ENCODE results near the gene WNT6. TPM values are rescaled to one million over a fixed set of nuclear protein-coding genes. Genes with fewer than 3 reads are reported as not detected.

Gene WNT6
- total RNA-seq, 2 experiments from 2014 or later = not detected

GRCh38 chr2:218877331-218877730 lies 17.7 kb downstream of the WNT6 start:
- TF ChIP-seq, protein P1, sequence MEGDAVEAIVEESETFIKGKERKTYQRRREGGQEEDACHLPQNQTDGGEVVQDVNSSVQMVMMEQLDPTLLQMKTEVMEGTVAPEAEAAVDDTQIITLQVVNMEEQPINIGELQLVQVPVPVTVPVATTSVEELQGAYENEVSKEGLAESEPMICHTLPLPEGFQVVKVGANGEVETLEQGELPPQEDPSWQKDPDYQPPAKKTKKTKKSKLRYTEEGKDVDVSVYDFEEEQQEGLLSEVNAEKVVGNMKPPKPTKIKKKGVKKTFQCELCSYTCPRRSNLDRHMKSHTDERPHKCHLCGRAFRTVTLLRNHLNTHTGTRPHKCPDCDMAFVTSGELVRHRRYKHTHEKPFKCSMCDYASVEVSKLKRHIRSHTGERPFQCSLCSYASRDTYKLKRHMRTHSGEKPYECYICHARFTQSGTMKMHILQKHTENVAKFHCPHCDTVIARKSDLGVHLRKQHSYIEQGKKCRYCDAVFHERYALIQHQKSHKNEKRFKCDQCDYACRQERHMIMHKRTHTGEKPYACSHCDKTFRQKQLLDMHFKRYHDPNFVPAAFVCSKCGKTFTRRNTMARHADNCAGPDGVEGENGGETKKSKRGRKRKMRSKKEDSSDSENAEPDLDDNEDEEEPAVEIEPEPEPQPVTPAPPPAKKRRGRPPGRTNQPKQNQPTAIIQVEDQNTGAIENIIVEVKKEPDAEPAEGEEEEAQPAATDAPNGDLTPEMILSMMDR (IDR thresholded peaks at IDR 0.05) = no peak
- peaks cover 54% of the 10 kb centered on the region for H3K4me1 Mint-ChIP-seq (ENCODE audit: low read depth)
- Histone ChIP-seq H3K27me3 (ENCODE audit: control insufficient read depth in 1 of 2, insufficient read depth in 2 of 2, low read length in 2 of 2) (peaks cover 23 to 33% of the 10 kb centered on the region in 2 experiments), H3K4me1 (ENCODE audit: insufficient read depth, low read length) (peaks cover 78% of the 10 kb centered on the region), H3K27ac (ENCODE audit: low read depth in 1 of 2, low read length in 2 of 2) (no peak overlapping the region), H3K36me3 (ENCODE audit: insufficient read depth, low read length) (no peaks in the 10 kb centered on the region), H3K4me3 (ENCODE audit: low read length) (no peak overlapping the region), H3K9me3 (ENCODE audit: control insufficient read depth in 1 of 2, insufficient read depth in 1 of 2, low read length in 2 of 2) (peaks cover 0 to 15% of the 10 kb centered on the region in 2 experiments)
- peak overlapping the region; percentile 58 for H3K4me3 Mint-ChIP-seq
- intact Hi-C loops (cut with DNase I, micrococcal nuclease) = loop anchor here (2.0 to 5.0 kb wide), 2 partner anchors 25 to 105 kb away; no protein-coding TSS in a partner anchor
- DNase-seq (peak in 1 of 14 experiments; percentile 38), ATAC-seq (ENCODE audit: poor library complexity) (no peak)
- H3K36me3 Mint-ChIP-seq (ENCODE audit: low read depth) = no peaks in the 10 kb centered on the region
- H3K27ac Mint-ChIP-seq = no peak overlapping the region
- no peaks in the 10 kb centered on the region for H3K9me3 Mint-ChIP-seq
- POLR2A ChIA-PET = interaction anchor here (19.6 kb wide), 1 partner anchor 18 kb away, joined by 455 read pairs; no protein-coding TSS in a partner anchor
- CTCF ChIA-PET = interaction anchor here (1.0 to 12.1 kb wide), 13 partner anchors 11 to 163 kb away, joined by 3 to 500 read pairs (median 4); no protein-coding TSS in a partner anchor
- peaks cover 38% of the 10 kb centered on the region for H3K27me3 Mint-ChIP-seq

DNA sequence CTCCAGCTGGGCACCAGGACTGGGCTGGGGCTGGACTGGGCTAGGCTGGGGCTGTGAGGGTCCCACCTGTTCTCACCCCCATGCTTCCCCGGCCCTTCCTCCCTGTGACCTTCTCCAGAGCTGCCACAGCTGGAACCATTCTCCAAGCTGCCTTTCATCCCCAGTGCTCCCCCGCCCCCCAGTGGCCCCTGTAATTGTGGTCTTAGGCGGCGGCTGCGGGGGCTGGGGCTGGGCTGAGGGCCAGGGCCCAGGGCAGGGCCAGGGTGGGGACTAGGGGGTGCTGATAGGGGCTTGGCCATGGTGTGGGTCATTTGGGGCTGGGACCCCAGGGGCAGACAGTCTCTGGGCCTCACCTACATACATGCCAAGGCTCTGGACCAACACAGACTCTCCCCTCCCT lies 18.3 kb downstream of the WNT6 start:
- peaks cover 78% of the 10 kb centered on the region for H3K4me1 ChIP-seq (ENCODE audit: insufficient read depth, low read length)
- no peak overlapping the region for H3K27ac ChIP-seq (ENCODE audit: low read depth in 1 of 2, low read length in 2 of 2)
- intact Hi-C loops (cut with DNase I, micrococcal nuclease) = loop anchor here (2.0 to 5.0 kb wide), 2 partner anchors 25 to 104 kb away; no protein-coding TSS in a partner anchor
- ChIA-PET CTCF (interaction anchor here (1.2 to 12.1 kb wide), 5 partner anchors 10 to 102 kb away, joined by 4 to 500 read pairs (median 12); no protein-coding TSS in a partner anchor), POLR2A (interaction anchor here (19.6 kb wide), 1 partner anchor 18 kb away, joined by 455 read pairs; no protein-coding TSS in a partner anchor)
- peaks cover 0 to 10% of the 10 kb centered on the region in 2 experiments for H3K9me3 ChIP-seq (ENCODE audit: control insufficient read depth in 1 of 2, insufficient read depth in 1 of 2, low read length in 2 of 2)
- H3K27me3 Mint-ChIP-seq = peaks cover 33% of the 10 kb centered on the region
- ATAC-seq (ENCODE audit: poor library complexity) (no peak), DNase-seq (no peak)
- H3K36me3 ChIP-seq (ENCODE audit: insufficient read depth, low read length) = no peaks in the 10 kb centered on the region
- TF ChIP-seq, protein P1 (IDR thresholded peaks at IDR 0.05) = no peak
- peaks cover 17 to 27% of the 10 kb centered on the region in 2 experiments for H3K27me3 ChIP-seq (ENCODE audit: control insufficient read depth in 1 of 2, insufficient read depth in 2 of 2, low read length in 2 of 2)
- no peaks in the 10 kb centered on the region for H3K9me3 Mint-ChIP-seq
- no peak overlapping the region for H3K4me3 ChIP-seq (ENCODE audit: low read length)
- no peaks in the 10 kb centered on the region for H3K36me3 Mint-ChIP-seq (ENCODE audit: low read depth)
- peaks cover 56% of the 10 kb centered on the region for H3K4me1 Mint-ChIP-seq (ENCODE audit: low read depth)
- no peak overlapping the region for H3K27ac Mint-ChIP-seq
- no peak overlapping the region for H3K4me3 Mint-ChIP-seq

DNA sequence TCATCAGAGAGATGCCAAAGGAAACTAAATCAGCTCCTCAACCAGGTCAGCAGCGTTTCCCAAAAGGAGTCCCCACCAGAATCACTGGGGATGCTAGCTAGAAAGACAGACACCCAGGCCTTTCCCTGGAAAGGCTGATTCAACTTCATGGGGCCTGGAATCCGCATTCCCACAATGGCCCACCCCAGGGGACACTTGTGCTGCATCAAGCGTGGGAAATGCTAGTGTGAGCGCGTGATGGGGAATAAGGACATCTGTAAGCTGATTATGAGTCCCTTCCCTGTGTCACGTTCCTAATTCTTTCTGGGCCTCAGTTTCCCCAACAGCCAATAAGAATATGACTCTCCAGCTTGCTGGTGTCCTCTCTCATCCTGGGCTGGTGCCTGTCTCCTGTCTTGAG lies 18.9 kb downstream of the WNT6 start:
- TF ChIP-seq, protein P1 (IDR thresholded peaks at IDR 0.05) = no peak
- no peak overlapping the region for H3K27ac Mint-ChIP-seq
- peaks cover 13 to 21% of the 10 kb centered on the region in 2 experiments for H3K27me3 ChIP-seq (ENCODE audit: control insufficient read depth in 1 of 2, insufficient read depth in 2 of 2, low read length in 2 of 2)
- ATAC-seq (ENCODE audit: poor library complexity) (no peak), DNase-seq (no peak)
- H3K36me3 ChIP-seq (ENCODE audit: insufficient read depth, low read length) = no peaks in the 10 kb centered on the region
- H3K4me1 ChIP-seq (ENCODE audit: insufficient read depth, low read length) = peaks cover 77% of the 10 kb centered on the region
- H3K9me3 Mint-ChIP-seq = no peaks in the 10 kb centered on the region
- peaks cover 0 to 5% of the 10 kb centered on the region in 2 experiments for H3K9me3 ChIP-seq (ENCODE audit: control insufficient read depth in 1 of 2, insufficient read depth in 1 of 2, low read length in 2 of 2)
- intact Hi-C loops (cut with DNase I, micrococcal nuclease) = loop anchor here in 1 of 2 experiments (5.0 kb wide), 1 partner anchor 104 kb away; no protein-coding TSS in a partner anchor
- H3K27ac ChIP-seq (ENCODE audit: low read depth in 1 of 2, low read length in 2 of 2) = no peak overlapping the region
- H3K4me3 Mint-ChIP-seq = no peak overlapping the region
- H3K27me3 Mint-ChIP-seq = peaks cover 27% of the 10 kb centered on the region
- H3K4me3 ChIP-seq (ENCODE audit: low read length) = no peak overlapping the region
- no peaks in the 10 kb centered on the region for H3K36me3 Mint-ChIP-seq (ENCODE audit: low read depth)
- peaks cover 56% of the 10 kb centered on the region for H3K4me1 Mint-ChIP-seq (ENCODE audit: low read depth)
- ChIA-PET CTCF (interaction anchor here (1.2 to 12.1 kb wide), 3 partner anchors 18 to 102 kb away, joined by 4 to 500 read pairs (median 12); no protein-coding TSS in a partner anchor), POLR2A (interaction anchor here (19.6 kb wide), 1 partner anchor 17 kb away, joined by 455 read pairs; no protein-coding TSS in a partner anchor)
